HG02870 (cell line): ENCODE data around the gene GPR148.

Experiments used
- ATAC-seq: cut with Tn5 transposase; IDR thresholded peaks from one replicate; pipeline ENCODE4 v1.9.1; 2021; ENCODE audit warnings: mild to moderate bottlenecking, moderate library complexity; ENCODE audit not compliant: unreplicated experiment

The GPR148 gene

GRCh38 chr2:130749078-130749477 lies 20.2 kb downstream of the GPR148 start:
- ATAC-seq: no peak

DNA sequence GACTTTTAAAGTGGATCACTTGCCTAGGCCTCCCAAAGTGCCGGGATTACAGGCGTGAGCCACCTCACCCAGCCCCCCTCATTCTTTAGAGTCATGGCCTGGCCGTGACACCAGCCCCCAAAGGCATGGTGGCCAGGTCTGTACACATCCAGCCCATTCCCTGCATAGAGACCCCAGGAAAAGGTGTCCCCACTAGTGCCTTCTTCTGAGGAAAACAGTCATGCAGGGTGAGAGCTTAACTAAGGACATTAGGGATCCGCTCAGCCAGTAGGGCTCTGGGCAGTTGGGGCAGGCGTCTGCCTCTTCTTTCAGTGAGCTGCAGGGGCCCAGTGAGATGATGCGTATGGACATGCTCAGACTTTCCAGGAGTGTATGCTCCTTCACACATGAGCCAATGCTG lies 20.8 kb downstream of the GPR148 start:
- ATAC-seq: no peak

- ATAC-seq: no peak
Observed at GRCh38 chr2:130754811-130755210, 25.9 kb downstream of the GPR148 start.

- ATAC-seq: no peak
Observed at GRCh38 chr2:130755256-130756052, 26.6 kb downstream of the GPR148 start, which contains the start of gene AMER3. AMER3 (plus strand) TSS chr2:130755540; CDS start chr2:130762073, 6,533 bp downstream.

GRCh38 chr2:130756053-130756873 lies 27.4 kb downstream of the GPR148 start:
- no peak for ATAC-seq

DNA sequence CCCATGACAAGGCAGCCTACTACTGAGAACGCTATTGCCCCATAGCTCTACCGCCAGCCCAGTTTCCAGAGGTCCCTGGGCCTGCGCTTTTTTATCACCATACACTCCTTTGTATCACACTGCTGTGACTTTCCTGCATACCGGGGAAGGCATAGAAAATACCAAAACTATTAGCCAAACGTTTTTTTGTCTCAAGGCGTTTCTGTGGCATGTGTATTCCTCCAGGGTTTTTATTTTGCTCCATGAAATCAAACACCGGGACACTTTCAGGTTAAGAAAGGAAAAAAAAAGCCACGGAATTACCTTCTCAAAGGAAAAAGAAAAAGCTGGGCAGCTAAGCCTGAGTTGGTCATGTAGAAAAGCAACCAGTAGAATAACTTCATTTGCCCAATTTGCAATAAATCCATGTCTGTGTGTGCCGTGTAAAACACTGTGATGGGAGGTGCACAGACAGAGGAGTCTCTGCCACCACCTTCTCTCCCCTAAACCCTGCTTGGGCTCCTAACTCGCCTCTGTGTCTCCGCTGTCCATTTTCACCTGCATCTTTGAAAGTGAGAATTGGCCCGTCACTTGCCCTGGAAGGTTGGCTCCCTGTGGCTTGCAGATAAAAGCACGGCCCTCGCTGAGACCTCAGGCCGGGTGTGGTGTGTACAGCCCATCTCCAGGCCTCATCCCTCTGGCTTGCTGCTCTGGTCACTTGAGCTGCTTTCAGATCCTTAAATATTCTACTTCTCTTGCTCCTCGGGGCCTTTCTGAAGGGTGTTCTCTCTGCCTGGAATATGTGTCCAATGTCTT lies 28.2 kb downstream of the GPR148 start:
- ATAC-seq: no peak

DNA sequence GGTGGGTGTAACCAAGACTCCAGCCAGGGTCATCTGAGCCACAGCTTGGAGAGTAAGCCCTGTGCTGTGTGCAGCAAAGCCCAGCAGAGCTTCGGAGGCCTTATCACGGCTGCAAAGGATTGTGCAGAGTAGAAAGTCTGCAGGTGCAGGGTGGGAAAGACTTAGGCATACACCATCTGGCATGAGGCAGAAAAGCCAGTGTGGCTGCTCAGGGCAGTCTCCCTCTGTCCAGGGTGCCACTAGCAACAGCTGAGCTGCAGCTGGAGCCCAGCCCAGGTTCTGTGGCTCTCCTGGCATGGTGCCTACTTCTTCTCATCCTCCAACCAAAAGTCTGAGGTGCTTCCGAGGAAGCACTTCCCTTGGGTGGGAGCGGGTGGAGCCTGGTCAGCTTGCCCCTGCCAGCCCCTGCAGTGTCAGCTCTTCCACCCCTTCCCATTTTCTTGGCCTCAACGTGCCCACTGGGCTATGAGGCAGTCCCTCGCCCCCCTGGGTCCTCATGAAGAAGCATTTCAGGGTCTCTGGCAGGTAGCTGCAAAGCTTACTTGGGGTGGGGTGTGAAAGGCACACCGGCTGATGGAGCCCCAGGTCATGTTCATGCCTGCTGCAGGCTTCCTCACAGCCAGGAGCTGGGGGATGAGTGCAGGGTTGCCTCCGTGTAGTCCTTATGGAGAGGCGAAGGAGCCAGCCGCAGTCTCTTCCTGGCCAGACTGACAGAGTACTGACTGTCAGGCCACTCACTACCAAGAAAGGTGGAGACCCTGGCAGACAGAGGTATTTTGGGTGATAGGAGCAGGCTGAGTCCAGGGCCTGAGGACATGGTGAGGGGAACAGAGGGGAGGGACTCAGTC lies 31.3 kb downstream of the GPR148 start:
- ATAC-seq: no peak

GRCh38 chr2:130760754-130761751 lies 32.2 kb downstream of the GPR148 start:
- ATAC-seq: no peak

- ATAC-seq: no peak
Observed at GRCh38 chr2:130762031-130762909, 33.4 kb downstream of the GPR148 start.

DNA sequence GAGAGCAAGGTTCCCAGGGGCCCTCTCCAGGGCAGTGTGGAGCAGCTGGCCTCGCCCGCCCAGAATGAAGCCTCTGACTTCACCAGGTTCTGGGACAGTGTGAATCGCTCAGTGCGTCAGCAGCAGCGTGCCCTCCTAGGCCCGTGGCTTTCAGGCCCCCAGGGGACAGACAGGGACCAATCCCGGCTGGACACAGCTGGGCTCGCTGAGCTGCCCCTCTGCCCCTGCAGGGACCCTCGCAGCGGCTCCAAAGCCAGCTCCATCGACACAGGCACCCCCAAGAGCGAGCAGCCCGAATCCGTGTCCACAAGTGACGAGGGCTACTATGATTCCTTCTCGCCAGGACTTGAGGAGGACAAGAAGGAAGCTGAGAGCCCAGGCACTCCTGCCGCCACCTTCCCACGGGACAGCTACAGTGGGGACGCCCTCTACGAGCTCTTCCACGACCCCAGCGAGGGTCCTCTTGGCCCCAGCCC lies 34.1 kb downstream of the GPR148 start:
- no peak for ATAC-seq

DNA sequence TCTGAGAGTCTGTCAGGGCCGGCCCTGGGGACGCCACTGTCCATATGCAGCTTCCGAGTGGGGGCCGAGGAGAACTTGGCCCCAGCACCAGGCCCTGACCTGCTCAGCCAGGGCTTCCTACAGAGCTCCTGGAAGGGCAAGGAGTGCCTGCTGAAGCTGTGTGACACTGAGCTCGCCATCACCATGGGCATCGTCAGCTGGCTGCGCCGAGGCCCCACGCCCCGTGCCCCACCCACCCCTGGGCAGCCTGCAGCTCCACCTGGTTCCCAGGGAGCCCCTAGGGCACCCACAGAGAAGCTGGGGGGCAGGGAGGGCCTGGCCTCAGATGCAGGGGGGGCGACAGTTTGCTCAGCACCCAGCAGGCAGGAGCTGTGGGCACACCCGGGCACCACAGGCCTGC lies 34.5 kb downstream of the GPR148 start:
- ATAC-seq: no peak

DNA sequence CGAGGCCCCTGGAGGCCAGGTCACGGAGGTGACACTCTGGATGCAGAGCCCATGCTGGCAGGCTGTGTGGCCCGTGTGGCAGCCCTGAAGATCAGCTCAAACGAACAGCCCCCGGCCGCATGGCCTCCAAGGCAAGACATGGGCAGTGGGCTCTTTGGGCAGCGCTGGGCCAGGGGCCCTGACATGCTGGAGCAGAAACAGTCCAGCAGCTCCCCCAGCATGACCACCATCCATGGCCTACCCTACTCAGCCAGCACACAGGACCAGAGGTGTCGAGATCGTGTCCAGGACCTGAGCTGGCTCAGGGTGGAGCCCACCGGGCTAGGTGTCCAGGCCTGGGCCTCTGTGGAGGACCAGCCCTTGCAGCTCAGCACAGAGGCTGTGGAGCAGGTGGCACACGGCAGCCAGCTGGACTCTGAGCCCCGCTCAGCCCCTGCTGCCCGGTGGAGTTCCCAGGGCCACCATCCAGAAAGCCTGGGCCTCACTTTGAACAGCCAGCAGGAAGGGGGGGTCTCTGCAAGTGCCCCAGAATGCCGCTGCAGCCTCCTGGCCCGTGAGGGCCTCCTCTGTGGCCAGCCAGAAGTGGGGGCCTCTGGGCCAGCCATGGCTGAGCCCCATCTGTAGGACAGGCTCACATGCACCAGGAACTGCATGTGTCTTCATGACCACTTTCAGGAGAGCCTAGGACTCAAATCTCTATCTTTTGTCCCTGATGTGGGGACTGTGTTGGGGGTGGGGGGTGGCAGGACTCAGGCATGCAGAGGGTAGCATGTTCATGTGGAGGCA lies 35.4 kb downstream of the GPR148 start:
- no peak for ATAC-seq

- no peak for ATAC-seq
Observed at GRCh38 chr2:130764821-130765115, 35.9 kb downstream of the GPR148 start.

- no peak for ATAC-seq
Observed at GRCh38 chr2:130765464-130765863, 36.6 kb downstream of the GPR148 start.

GRCh38 chr2:130766037-130766436 lies 37.2 kb downstream of the GPR148 start:
- ATAC-seq: no peak

GRCh38 chr2:130766711-130767407 lies 38.0 kb downstream of the GPR148 start:
- ATAC-seq: no peak

DNA sequence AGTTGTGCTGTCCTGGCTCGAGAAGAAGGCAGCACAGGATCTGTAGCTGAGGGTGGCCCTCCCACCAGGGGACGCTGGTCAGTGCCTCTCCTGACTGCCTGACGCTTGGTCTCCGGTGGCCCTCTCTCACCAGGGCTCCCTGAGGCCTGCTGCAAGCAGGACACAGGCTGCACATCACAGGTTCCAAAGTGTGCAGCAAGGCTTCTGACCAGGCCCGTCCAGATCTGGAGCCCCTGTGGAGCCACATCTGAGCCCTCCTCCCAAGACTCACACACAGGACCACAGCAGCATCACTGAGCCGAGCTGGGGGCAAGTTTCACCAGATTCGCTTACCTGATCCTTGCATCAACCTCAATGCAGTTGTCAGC lies 38.5 kb downstream of the GPR148 start:
- no peak for ATAC-seq
